ENCODE results near the gene RAB28. TPM values are rescaled to one million over a fixed set of nuclear protein-coding genes. Genes with fewer than 3 reads are reported as not detected.
"Not testable (repeated sequence)": the region's sequence is repeated elsewhere in the genome, so short reads cannot be mapped to it uniquely, and the experiment has no call there.

Gene RAB28
- polyA plus RNA-seq, 5 donors: 29.5 to 41.4 (median 30.6) TPM

DNA sequence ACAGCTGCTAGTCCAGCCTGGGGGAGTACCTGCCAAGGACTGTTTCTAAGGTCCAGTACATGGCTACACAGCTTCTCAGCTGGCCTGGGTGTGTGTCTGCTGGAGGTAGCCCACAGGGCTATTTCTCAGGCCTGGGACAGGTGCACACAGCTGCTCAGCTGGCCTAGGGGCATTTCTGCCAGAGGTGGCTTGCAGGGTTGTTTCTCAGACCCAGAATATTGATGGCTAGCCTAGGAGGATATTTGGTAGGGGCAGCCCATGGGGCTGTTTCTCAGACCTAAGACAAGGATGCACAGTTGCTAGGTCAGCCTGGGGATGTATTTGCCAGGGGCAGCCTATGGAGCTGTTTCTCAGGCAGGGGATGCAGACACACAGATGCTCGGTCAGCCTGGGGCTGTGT lies 29.4 kb downstream of the RAB28 start:
- no peak for DNase-seq

DNA sequence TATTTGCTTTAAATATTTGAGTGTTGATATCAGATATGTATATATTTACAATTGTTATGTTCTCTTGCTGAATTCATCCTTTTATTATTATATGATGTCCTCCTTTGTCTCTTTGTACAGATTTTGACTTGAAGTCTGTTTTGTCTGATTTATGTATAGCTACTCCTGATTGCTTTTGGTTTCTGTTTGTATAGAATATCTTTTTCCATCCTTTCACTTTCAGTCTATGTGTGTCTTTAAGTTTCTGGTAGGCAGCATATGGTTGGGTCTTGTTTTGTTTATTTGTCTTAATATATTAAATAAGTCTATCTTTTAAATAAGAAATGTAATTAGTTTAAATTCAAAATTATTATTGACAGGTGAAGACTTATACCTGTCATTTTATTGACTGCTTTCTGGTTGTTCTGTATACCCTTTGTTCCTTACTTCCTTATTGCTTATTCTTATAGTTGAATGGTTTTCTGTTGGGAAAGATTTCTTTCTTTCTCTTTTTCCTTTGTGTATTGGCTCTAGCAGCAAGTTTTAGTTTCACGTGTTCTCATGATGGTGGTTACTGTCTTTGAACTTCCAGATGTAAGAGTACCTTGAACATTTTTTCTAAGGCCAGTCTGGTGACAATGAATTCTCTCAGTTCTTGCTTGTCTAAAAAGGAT lies 31.1 kb downstream of the RAB28 start:
- DNase-seq: no peak

DNA sequence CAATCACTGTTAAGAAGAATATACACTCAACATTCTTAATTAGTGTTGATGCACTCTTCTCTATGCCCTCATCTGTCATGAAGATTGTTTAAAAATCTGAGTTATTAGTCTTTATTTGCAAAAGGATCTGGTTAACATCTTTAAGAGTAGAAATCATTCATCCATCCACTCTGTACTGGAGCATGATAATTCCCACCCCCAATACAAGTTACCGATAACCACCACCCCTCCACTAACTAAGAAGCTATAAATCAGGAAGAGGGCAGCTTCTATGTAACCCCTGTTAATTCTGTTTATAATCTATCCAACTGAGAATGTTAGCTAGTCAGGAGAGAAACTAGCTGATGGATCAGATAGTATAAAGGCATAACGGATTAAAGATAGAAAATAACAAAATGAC lies 34.5 kb downstream of the RAB28 start:
- DNase-seq: no peak

DNA sequence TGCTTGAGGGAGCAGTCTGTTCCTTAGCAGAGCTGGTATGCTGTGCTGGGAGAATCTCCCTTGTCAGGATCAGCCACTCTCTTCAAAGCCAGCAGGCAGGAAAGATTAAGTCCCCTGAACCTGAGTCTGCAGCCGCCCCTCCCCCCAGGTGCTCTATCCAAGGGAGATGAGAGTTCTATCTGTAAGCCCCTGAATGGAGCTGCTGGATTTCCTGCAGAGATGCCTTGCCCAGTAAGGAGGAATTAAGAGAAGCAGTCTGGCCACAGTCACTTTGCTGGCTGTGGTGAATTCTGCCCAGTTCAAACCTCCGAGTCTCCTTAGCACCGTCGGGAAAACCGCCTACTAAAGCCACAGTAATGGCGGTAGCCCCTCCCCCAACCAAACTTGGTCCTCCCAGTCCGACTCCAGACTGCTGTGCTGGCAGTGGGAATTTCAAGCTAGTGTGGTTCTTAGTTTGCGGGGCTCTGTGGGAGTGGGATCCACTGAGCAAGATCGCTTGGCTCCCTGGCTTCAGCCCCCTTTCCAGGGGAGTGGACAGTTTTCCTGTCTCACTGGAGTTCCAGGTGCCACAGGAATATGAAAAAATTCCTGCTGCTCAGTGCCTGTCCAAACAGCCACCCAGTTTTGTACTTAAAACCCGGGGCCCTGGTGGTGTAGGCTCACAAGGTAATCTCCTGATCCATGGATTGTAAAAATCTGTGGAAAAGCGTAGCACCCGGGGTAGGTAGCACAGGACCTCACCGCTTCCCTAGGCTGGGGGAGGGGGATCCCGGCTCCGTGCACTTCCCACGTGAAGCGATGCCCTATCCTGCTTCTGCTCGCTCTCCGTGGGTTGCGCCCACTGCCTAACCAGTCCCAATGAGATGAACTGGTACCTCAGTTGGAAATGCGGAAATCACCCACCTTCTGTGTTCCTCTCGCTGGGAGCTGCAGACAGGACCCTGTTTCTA lies 38.0 kb downstream of the RAB28 start:
- DNase-seq: no peak

DNA sequence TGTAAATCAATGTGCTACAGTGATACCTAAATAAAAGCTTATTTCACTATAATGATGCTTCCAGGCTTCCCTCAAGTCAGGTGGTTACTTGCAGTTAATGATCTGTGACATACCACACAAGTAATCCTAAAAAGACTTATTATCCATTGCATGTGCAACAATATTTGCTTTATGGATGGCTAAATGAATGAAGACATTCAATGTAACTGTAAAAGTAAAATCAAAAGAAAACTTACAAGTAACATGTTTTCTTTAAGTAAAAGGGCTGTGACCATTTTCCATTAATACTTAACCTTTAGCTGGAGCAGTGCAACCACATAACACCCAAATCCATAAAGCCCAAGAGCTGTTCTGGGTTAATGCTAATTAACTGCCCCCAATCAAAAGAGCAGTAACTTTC lies 42.6 kb downstream of the RAB28 start:
- no peak for DNase-seq

DNA sequence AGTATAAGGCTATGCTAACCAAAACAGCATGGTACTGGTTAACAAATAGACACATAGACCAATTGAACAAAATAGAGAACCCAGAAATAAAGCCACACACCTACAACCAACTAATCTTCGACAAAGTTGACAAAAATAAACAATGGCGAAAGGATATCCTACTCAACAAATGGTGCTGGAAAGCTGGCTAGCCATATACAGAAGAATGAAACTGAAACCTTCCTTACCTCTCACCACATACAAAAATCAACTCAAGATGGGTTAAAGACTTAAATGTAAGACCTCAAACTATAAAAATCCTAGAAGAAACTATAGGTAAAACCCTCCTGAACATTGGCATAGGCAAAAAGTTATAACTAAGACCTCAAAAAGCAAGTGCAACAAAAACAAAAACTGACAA lies 47.2 kb downstream of the RAB28 start:
- no peak for DNase-seq

DNA sequence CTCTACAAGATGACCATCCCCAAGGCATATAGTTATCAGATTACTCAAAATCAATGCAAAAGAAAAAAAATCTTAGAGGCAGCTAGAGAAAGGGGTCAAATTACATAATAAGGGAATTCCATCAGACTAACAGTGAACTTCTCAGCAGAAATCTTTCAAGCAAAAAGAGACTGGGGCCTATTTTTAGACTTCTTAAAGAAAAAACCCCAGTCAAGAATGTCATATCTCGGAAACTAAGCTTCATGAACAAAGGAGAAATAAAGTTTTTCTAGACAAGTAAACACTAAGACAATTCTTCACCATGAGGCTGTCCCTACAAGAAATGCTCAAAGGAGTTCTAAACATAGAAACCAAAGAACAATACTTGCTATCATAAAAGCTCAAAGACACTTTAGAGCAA lies 51.7 kb downstream of the RAB28 start:
- no peak for DNase-seq

DNA sequence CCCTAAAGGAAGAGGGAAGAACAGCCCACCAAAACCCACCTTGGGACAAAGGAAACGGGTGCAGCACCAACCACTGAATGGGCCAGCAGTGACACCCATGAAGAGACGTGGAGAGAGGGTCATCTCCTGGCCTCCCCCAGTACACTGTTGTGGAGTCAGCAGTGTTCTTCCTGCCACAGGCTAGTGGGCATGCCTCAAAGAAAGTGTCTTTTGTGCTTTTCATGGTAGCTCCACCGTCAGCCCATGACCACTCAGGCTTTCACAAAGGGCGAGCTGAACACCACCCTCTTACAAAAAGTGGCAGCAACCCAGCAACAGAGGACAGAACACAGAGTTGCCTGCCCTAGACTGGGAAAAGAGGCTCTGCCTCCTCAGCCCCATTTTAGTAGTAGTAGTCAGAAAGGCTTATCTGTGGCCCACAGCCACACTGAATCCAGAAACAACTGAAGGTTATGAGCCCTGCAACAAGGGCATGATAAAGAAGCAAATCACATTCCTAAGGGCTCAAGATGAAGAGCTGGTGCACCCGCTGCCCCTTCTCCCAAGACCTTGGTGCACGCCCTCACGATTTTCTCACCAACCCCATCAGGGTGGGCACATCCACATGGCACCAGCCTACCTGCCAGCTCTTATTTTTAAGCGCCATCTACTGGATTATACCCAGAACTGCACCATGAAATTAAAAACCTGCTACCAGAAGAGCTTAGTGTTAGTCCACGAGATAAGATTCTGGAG lies 53.1 kb downstream of the RAB28 start:
- no peak for DNase-seq

DNA sequence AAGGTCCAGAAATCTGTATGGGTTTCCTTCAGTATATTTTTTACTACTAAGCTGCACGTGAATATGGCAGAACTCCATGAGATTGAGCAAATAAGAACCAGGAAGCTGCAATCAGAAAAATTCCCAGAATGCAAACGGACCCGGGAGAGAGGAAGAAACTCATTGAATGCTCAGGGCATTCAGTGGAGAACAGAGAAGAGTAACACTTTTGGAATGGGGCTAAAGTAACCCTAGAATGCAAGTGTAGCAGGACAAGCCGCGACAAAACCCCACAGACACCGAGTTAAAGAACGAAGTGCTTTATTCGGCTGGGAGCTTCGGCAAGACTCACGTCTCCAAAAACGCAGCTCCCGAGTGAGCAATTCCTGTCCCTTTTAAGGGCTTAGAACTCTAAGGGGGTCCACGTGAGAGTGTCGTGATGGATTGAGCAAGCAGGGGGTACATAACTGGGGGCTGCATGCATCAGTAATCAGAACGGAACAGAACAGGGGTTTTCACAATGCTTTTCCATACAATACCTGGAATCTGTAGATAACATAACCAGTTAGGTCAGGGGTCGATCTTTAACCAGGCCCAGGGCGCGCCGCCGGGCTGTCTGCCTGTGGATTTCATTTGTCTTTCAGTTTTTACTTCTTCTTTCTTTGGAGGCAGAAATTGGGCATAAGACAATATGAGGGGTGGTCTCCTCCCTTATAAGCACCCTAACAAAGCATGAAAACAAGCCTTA lies 56.4 kb downstream of the RAB28 start:
- no peak for DNase-seq

DNA sequence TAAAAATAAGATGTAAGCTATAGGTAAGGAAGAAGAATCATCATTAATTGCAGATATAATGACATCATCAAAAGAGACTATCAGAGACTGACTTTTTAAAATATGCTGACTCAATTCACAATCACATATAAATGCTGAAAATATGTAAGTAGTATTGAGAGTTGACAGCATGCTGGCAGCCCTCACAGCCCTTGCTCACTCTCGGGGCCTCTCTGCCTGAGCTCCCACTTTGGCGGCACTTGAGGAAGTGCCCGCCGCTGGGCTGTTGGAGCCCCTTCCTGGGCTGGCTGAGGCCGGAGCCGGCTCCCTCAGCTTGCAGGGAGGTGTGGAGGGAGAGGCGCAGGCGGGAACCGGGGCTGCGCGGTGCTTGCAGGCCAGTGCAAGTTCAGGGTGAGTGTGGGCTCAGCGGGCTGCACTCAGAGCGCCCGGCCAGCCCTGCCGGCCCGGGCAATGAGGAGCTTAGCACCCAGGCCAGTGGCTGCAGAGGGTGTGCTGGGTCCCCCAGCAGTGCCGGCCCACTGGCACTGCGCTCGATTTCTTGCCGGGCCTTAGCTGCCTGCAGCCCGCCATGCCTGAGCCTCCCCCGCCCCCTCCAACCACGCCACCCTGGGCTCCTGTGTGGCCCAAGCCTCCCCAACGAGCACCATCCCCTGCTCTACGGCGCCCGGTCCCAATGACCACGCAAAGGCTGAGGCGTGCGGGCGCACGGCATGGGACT lies 68.9 kb downstream of the RAB28 start:
- DNase-seq: no peak

DNA sequence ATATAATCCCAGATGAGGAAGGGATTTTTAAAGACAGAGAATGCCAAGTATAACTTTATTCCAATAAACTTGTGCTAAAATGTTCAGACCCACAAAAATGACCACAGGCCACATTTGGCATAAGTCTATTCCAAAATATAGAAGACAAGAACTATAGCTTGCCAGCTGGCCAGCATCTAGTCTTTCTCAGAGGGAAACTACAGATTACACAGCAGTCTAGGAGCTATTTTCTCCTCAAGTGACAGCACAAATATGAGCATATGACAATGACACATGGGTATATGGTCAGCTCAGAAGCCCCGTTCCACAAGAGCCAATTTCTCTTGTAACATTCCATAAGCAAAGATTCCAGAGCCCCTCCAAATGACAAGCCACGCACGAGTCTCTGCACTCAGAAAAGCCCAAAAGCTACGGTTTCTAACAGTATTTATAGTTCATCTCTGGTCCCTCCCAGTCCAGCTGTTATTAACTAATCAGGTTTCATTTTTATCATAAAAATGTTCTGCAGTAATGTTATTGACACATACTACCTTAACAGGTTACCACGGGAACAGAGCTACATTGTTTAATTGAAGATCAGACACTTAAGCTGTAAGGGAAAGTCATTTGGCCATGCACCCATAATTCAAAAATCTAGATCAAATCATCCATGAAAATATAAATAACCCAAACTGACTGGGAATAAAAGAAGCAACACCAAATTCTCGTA lies 70.3 kb downstream of the RAB28 start:
- DNase-seq: no peak

DNA sequence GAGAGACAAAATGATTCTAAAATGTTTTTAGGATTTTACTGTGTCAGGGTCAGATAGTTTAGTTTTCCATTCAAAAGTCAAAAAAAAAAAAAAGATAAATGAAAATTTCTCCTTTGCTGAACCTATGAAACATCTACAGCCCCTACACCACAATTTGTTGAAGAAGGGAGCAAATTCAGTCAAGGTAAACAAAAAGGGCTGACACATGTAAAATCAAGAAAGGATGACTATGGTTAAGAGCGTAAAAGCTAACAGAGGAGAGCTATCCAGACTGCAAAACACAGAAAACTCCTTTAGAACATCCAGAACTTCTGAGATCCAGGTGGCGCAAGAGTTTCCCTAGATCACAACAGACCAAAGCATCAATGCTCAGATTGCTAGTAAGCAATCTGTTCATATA lies 72.2 kb downstream of the RAB28 start:
- DNase-seq: no peak

DNA sequence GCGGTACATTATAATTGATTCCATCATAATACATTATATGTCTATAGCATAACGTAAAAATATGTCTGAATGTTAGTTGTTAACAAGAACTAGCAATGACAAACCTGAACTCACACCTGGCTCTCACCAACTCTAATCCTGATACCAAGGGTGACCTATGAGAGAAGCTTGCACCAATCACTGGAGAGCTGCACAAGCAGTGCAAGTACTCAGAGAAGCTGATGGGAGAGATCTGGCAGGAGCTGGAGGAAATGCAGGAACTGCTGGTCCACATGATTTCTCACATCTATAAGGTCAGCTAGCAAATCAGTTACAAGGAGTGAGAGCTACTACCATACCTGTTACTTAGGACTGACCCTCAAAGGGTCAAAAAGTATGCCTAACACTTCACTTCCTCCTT lies 74.8 kb downstream of the RAB28 start:
- no peak for DNase-seq

DNA sequence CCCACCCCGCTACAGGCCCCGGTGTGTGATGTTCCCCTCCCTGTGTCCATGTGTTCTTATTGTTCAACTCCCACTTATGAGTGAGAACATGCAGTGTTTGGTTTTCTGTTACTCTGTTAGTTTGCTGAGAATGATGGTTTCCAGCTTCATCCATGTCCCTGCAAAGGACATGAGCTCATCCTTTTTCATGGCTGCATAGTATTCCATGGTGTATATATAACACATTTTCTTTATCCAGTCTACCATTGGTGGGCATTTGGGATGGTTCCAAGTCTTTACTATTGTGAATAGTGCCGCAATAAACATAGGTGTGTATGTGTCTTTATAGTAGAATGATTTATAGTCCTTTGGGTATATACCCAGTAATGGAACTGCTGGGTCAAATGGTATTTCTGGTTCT lies 78.0 kb downstream of the RAB28 start:
- DNase-seq: not testable (repeated sequence)

DNA sequence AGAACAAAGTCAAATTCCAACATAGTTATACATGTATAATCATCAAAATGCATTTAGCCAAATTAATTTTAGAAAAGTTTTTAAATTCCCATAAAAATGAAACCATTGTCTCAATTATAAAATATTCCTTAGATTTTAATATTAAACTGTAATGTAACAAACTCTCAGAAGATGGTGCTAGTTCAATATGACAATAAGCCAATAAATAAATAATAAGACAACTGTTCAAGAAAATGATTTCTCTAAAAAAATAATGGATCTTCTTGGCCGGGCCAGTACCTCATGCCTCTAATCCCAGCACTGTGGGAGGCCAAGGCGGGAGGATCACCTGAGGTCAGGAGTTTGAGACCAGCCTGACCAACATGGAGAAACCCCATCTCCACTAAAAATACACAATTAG lies 80.3 kb downstream of the RAB28 start:
- DNase-seq: no peak

DNA sequence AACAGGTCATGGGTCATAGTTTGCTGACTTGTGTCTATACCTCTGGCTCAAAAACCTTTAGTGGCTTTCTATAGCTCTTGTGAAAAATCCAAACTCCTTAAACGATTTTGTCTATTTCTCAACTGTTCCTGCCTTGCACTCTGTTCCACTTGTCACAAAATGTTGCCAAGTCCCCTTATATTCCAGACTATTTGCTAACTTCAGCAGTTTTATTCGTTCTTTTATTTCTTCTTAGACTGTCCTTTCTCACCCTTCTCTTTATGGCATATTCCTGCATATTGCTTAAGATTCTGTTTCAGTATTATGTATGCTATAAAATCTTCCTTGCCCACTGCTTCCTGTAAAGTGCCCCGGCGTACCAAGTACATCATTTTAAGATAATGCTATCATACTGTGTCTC lies 80.8 kb downstream of the RAB28 start:
- no peak for DNase-seq

DNA sequence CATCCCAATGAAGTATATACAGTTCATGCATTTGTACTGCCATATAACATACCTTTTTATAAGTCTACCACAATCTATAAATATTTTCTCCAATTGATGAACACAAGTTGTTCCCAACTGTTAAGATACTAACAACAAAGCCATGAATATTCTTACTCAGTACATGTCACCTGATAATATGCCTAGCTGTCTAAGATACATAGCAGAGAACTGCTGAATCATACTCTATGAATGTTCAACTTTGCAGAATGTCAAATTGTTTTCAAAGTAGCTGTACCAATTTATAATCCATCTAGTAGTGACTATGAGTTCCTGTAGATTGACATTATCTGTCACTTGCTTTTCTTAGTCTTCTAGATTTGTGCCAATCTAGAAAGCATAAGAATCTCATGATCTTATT lies 84.9 kb downstream of the RAB28 start:
- no peak for DNase-seq

DNA sequence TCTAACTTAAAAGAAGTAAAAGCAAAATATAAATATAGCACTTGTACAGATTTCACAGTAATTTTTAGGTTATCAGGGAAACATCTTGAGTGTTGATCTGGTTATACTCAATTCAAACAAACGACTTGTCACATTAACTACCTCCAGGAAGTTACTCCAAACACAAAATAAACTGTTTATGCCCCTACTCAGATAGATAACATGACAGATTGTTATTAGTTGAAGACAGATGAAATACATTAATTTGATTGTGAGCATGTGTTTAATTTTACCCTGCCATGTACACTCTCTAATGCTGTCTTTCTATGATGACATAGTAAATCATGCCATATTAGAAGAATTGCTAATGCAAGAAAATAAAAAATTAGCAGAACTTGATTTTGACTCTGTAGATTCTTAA lies 88.0 kb downstream of the RAB28 start:
- DNase-seq: no peak

DNA sequence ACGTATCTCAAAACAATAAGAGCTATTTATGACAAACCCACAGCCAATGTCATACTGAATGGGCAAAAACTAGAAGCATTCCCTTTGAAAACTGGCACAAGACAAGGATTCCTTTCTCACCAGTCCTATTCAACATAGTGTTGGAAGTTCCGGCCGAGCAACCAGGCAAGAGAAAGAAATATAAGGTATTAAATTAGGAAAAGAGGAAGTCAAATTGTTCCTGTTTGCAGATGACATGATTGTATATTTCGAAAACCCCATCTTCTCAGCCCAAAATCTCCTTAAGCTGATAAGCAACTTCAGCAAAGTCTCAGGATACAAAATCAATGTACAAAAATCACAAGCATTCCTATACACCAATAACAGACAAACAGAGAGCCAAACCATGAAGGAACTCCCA lies 94.2 kb downstream of the RAB28 start:
- not testable (repeated sequence) for DNase-seq

DNA sequence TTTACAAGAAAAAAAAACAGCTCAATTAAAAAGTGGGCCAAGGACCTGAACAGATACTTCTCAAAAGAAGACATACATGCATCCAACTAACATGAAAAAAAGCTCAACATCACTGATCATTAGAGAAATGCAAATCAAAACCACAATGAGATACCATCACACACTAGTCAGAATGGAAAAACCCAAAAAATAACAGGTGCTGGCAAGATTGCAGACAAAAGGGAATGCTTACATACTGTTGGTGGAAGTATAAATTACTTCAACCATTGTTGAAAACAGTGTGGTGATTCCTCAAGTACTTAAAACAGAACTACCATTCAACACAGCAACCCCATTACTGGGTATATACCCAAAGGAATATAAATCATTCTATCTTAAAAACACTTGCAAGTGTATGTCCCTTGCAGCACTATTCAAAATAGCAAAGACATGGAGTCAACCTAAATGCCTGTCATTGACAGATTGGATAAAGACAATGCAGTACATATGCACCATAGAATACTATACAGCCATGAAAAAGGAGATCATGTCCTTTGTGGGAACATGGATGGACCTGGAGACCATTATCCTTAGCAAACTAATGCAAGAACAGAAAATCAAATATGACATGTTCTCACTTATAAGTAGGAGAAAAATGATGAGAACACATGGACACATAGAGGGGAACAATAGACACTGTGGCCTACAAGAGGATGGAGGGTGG lies 97.6 kb downstream of the RAB28 start:
- no peak for DNase-seq

All from right lung (tissue), 5 donors.